Suprapubic skin (tissue), 4 donors: ENCODE measurements around the gene CXCR6.

ENCODE experiments used
- POLR2A ChIP-seq, 2 donors: fragments of 450-650 bp; IDR thresholded peaks; one replicate each; pipeline ENCODE4 v1.6.1; 2017; ENCODE audit warnings: antibody characterized with exemption in 2 of 2, mild to moderate bottlenecking in 2 of 2, moderate library complexity in 2 of 2
- POLR2AphosphoS5 ChIP-seq, 3 donors: sonication (generic); formaldehyde crosslinking; IDR thresholded peaks; one replicate each; pipeline ENCODE4 v1.6.1; 2017; ENCODE audit warnings: antibody characterized with exemption in 3 of 3
- TF ChIP-seq, protein P1 (sequence below), 2 donors: fragments of 200-600 bp in 1 of 2; fragments of 450-650 bp in 1 of 2; sonication (generic) in 1 of 2; IDR thresholded peaks; one replicate each; pipeline ENCODE4 v1.5.1; 2016 to 2019; ENCODE audit warnings: antibody characterized with exemption in 2 of 2, mild to moderate bottlenecking in 1 of 2, moderate library complexity in 1 of 2

DNA sequence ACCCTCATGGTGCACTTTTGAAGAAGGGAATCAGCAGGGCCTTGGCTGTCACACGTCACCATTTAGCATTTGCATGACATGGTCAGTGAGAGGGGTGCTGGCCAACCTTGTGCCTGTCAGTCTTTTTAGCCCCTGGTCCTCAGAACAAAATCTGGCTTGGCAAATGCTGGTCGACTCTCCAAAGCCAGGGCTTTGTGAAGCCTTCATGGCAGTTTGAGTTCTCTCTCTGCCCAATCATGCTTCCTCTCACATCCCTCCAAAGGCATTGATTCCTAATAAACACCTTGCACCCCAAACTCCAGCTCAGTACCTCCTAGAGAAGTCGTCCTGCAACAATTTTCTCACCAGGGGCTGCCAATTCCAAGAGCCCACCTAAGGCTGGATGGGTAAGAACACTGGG lies 37.5 kb upstream of the CXCR6 start:
- TF ChIP-seq, protein P1, sequence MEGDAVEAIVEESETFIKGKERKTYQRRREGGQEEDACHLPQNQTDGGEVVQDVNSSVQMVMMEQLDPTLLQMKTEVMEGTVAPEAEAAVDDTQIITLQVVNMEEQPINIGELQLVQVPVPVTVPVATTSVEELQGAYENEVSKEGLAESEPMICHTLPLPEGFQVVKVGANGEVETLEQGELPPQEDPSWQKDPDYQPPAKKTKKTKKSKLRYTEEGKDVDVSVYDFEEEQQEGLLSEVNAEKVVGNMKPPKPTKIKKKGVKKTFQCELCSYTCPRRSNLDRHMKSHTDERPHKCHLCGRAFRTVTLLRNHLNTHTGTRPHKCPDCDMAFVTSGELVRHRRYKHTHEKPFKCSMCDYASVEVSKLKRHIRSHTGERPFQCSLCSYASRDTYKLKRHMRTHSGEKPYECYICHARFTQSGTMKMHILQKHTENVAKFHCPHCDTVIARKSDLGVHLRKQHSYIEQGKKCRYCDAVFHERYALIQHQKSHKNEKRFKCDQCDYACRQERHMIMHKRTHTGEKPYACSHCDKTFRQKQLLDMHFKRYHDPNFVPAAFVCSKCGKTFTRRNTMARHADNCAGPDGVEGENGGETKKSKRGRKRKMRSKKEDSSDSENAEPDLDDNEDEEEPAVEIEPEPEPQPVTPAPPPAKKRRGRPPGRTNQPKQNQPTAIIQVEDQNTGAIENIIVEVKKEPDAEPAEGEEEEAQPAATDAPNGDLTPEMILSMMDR (IDR thresholded peaks at IDR 0.05): no peak
- TF ChIP-seq POLR2A (IDR thresholded peaks at IDR 0.05) (no peak), POLR2AphosphoS5 (IDR thresholded peaks at IDR 0.05) (no peak)
